ENCODE measurements around the gene RFX4. TPM values are rescaled to one million over a fixed set of nuclear protein-coding genes. Genes with fewer than 3 reads are reported as not detected.

RFX4 gene
- total RNA-seq, 2 experiments from 2014 or later: not detected

GRCh38 chr12:106801167-106801708, 218.4 kb downstream of the RFX4 start:
- Histone ChIP-seq H4K20me1 (ENCODE audit: insufficient read depth, low read length) (no peaks in the 10 kb centered on the region), H3K4me1 (ENCODE audit: insufficient read depth, low read length, poor library complexity, severe bottlenecking) (no peaks in the 10 kb centered on the region), H3K9me2 (ENCODE audit: insufficient read depth, low read length) (no peaks in the 10 kb centered on the region), H3K79me2 (ENCODE audit: insufficient read depth, low read depth, low read length) (no peaks in the 10 kb centered on the region), H3K4me2 (ENCODE audit: low read length) (no peak overlapping the region), H2AFZ (ENCODE audit: low read length) (no peak overlapping the region), H3K9me3 (ENCODE audit: low read length) (no peaks in the 10 kb centered on the region), H3K4me3 (ENCODE audit: low read depth, low read length, poor library complexity, severe bottlenecking) (no peak overlapping the region), H3K36me3 (ENCODE audit: insufficient read depth, low read length) (no peaks in the 10 kb centered on the region), H3K27ac (ENCODE audit: low read depth, low read length, poor library complexity, severe bottlenecking) (no peak overlapping the region)
- CTCF ChIA-PET (ENCODE audit: unreplicated experiment): no interaction called here
- no peak for TF ChIP-seq CTCF (conservative IDR thresholded peaks at IDR 0.05; ENCODE audit: low read length)
- no peak for TF ChIP-seq EZH2phosphoT487 (IDR thresholded peaks at IDR 0.05; ENCODE audit: borderline replicate concordance, low read depth, low read length)
- POLR2A ChIA-PET: interaction anchor here (1.4 to 1.6 kb wide), 2 partner anchors 11 to 15 kb away, joined by 4 to 5 read pairs; no protein-coding TSS in a partner anchor
- intact Hi-C loops (cut with micrococcal nuclease; ENCODE audit: unreplicated experiment): no loop called here
- no TSS peak for BruUV-seq (replicated peaks)
- no peak for DNase-seq (ENCODE audit: low spot score)

GRCh38 chr12:106801830-106802533, 219.2 kb downstream of the RFX4 start:
- no peaks in the 10 kb centered on the region for H3K9me2 ChIP-seq (ENCODE audit: insufficient read depth, low read length)
- TF ChIP-seq CTCF (conservative IDR thresholded peaks at IDR 0.05; ENCODE audit: low read length) (no peak), EZH2phosphoT487 (IDR thresholded peaks at IDR 0.05; ENCODE audit: borderline replicate concordance, low read depth, low read length) (no peak)
- CTCF ChIA-PET (ENCODE audit: unreplicated experiment): no interaction called here
- H3K9me3 ChIP-seq (ENCODE audit: low read length): no peaks in the 10 kb centered on the region
- BruUV-seq (replicated peaks): no TSS peak
- H3K36me3 ChIP-seq (ENCODE audit: insufficient read depth, low read length): no peaks in the 10 kb centered on the region
- H2AFZ ChIP-seq (ENCODE audit: low read length): no peak overlapping the region
- H3K4me3 ChIP-seq (ENCODE audit: low read depth, low read length, poor library complexity, severe bottlenecking): no peak overlapping the region
- intact Hi-C loops (cut with micrococcal nuclease; ENCODE audit: unreplicated experiment): no loop called here
- no peak overlapping the region for H3K27ac ChIP-seq (ENCODE audit: low read depth, low read length, poor library complexity, severe bottlenecking)
- no peaks in the 10 kb centered on the region for H3K79me2 ChIP-seq (ENCODE audit: insufficient read depth, low read depth, low read length)
- no peaks in the 10 kb centered on the region for H3K4me1 ChIP-seq (ENCODE audit: insufficient read depth, low read length, poor library complexity, severe bottlenecking)
- POLR2A ChIA-PET: interaction anchor here (0.6 to 1.4 kb wide), 2 partner anchors 11 to 152 kb away, joined by 3 to 5 read pairs; no protein-coding TSS in a partner anchor
- no peak overlapping the region for H3K4me2 ChIP-seq (ENCODE audit: low read length)
- DNase-seq (ENCODE audit: low spot score): no peak
- H4K20me1 ChIP-seq (ENCODE audit: insufficient read depth, low read length): no peaks in the 10 kb centered on the region

GRCh38 chr12:106804668-106805067, 221.9 kb downstream of the RFX4 start:
- no peak for TF ChIP-seq EZH2phosphoT487 (IDR thresholded peaks at IDR 0.05; ENCODE audit: borderline replicate concordance, low read depth, low read length)
- no peak for TF ChIP-seq CTCF (conservative IDR thresholded peaks at IDR 0.05; ENCODE audit: low read length)
- no peak for DNase-seq (ENCODE audit: low spot score)
- Histone ChIP-seq H3K4me2 (ENCODE audit: low read length) (no peak overlapping the region), H3K4me3 (ENCODE audit: low read depth, low read length, poor library complexity, severe bottlenecking) (no peak overlapping the region), H4K20me1 (ENCODE audit: insufficient read depth, low read length) (no peaks in the 10 kb centered on the region), H3K27ac (ENCODE audit: low read depth, low read length, poor library complexity, severe bottlenecking) (no peak overlapping the region), H2AFZ (ENCODE audit: low read length) (no peak overlapping the region), H3K79me2 (ENCODE audit: insufficient read depth, low read depth, low read length) (no peaks in the 10 kb centered on the region), H3K36me3 (ENCODE audit: insufficient read depth, low read length) (no peaks in the 10 kb centered on the region), H3K9me3 (ENCODE audit: low read length) (no peaks in the 10 kb centered on the region), H3K9me2 (ENCODE audit: insufficient read depth, low read length) (no peaks in the 10 kb centered on the region), H3K4me1 (ENCODE audit: insufficient read depth, low read length, poor library complexity, severe bottlenecking) (no peaks in the 10 kb centered on the region)
- intact Hi-C loops (cut with micrococcal nuclease; ENCODE audit: unreplicated experiment): no loop called here
- ChIA-PET POLR2A (no interaction called here), CTCF (ENCODE audit: unreplicated experiment) (no interaction called here)
- no TSS peak for BruUV-seq (replicated peaks)
